IPS-18c (cell line): Measurements from ENCODE around the gene SLC5A3.

Source experiments
- H3K4me3 ChIP-seq: 2 replicates; pipeline ENCODE4 v1.7.0; 2013; ENCODE audit warnings: low read depth, mild to moderate bottlenecking, low read length, moderate library complexity; ENCODE audit not compliant: insufficient read depth
- H3K9me3 ChIP-seq: one replicate; pipeline ENCODE4 v1.6.1; 2013; ENCODE audit warnings: mild to moderate bottlenecking, low read length, moderate library complexity; ENCODE audit not compliant: control insufficient read depth, insufficient read depth

The SLC5A3 gene

GRCh38 chr21:34073032-34073748 is at the start of gene SLC5A3, which contains the start of gene MRPS6:
SLC5A3 (plus strand) TSS chr21:34073578; CDS start chr21:34095199, 21,621 bp downstream.
MRPS6 (plus strand) TSS chr21:34073578; CDS start chr21:34073701, 123 bp downstream.
- Histone ChIP-seq H3K9me3 (no peaks in the 10 kb centered on the region), H3K4me3 (peak within 1 kb of the TSS; percentile 82)

- H3K4me3 ChIP-seq = no peak overlapping the region
- no peaks in the 10 kb centered on the region for H3K9me3 ChIP-seq
Observed at GRCh38 chr21:34023691-34024373, 49.5 kb upstream of the SLC5A3 start.

GRCh38 chr21:34024374-34024693 is 49.0 kb upstream of the SLC5A3 start:
- Histone ChIP-seq H3K4me3 (no peak overlapping the region), H3K9me3 (no peaks in the 10 kb centered on the region)

- H3K4me3 ChIP-seq = no peak overlapping the region
- H3K9me3 ChIP-seq = no peaks in the 10 kb centered on the region
Observed at GRCh38 chr21:34027721-34028461, 45.5 kb upstream of the SLC5A3 start.

GRCh38 chr21:34029743-34030528 is 43.4 kb upstream of the SLC5A3 start:
- no peaks in the 10 kb centered on the region for H3K9me3 ChIP-seq
- H3K4me3 ChIP-seq = no peak overlapping the region

GRCh38 chr21:34031835-34032370 is 41.5 kb upstream of the SLC5A3 start:
- H3K4me3 ChIP-seq = no peak overlapping the region
- H3K9me3 ChIP-seq = no peaks in the 10 kb centered on the region

- no peaks in the 10 kb centered on the region for H3K9me3 ChIP-seq
- no peak overlapping the region for H3K4me3 ChIP-seq
Observed at GRCh38 chr21:34034369-34035014, 38.9 kb upstream of the SLC5A3 start.

- Histone ChIP-seq H3K4me3 (no peak overlapping the region), H3K9me3 (no peaks in the 10 kb centered on the region)
Observed at GRCh38 chr21:34035619-34036354, 37.6 kb upstream of the SLC5A3 start.

GRCh38 chr21:34037009-34037795 is 36.2 kb upstream of the SLC5A3 start:
- no peaks in the 10 kb centered on the region for H3K9me3 ChIP-seq
- no peak overlapping the region for H3K4me3 ChIP-seq

GRCh38 chr21:34039678-34040382 is 33.5 kb upstream of the SLC5A3 start:
- Histone ChIP-seq H3K4me3 (no peak overlapping the region), H3K9me3 (no peaks in the 10 kb centered on the region)

- no peaks in the 10 kb centered on the region for H3K9me3 ChIP-seq
- no peak overlapping the region for H3K4me3 ChIP-seq
Observed at GRCh38 chr21:34042735-34043134, 30.6 kb upstream of the SLC5A3 start.

- no peaks in the 10 kb centered on the region for H3K9me3 ChIP-seq
- H3K4me3 ChIP-seq = no peak overlapping the region
Observed at GRCh38 chr21:34043333-34043732, 30.0 kb upstream of the SLC5A3 start.

GRCh38 chr21:34046917-34047316 is 26.5 kb upstream of the SLC5A3 start:
- Histone ChIP-seq H3K4me3 (no peak overlapping the region), H3K9me3 (no peaks in the 10 kb centered on the region)

GRCh38 chr21:34047835-34048234 is 25.5 kb upstream of the SLC5A3 start:
- H3K9me3 ChIP-seq = peaks cover 3% of the 10 kb centered on the region
- H3K4me3 ChIP-seq = no peak overlapping the region

GRCh38 chr21:34052171-34052570 is 21.2 kb upstream of the SLC5A3 start:
- Histone ChIP-seq H3K9me3 (peaks cover 3% of the 10 kb centered on the region), H3K4me3 (no peak overlapping the region)
